H1 (cell line): ENCODE data around the gene TPSAB1. TPM values are rescaled to one million over a fixed set of nuclear protein-coding genes. Genes with fewer than 3 reads are reported as not detected.

Source experiments
- CHD7 ChIP-seq: fragments of 300-600 bp; sonication (generic); IDR thresholded peaks from 2 replicates; pipeline ENCODE4 v1.7.1; 2012; ENCODE audit warnings: low read length, moderate library complexity, mild to moderate bottlenecking, inconsistent platforms; ENCODE audit not compliant: insufficient replicate concordance
- FOSL1 ChIP-seq: IDR thresholded peaks from 2 replicates; pipeline ENCODE4 v1.6.1; 2011; ENCODE audit warnings: mild to moderate bottlenecking, low read depth, low read length, moderate library complexity; ENCODE audit not compliant: insufficient read depth
- POU5F1 ChIP-seq: IDR thresholded peaks from 2 replicates; pipeline ENCODE4 v1.6.1; 2011; ENCODE audit warnings: low read depth, mild to moderate bottlenecking, low read length, moderate library complexity
- polyA plus RNA-seq, 7 experiments: library from polyadenylated mRNA; depleted of rRNA in 3 of 7; stranded (reverse) in 5 of 7; unstranded in 2 of 7; fragments of >200 nt in 5 of 7; fragments of 200-250 nt in 2 of 7; gene quantifications; 1 replicate in 5 of 7; 2 replicates in 1 of 7; 4 replicates in 1 of 7; pipeline versions ENCODE4 v1.2.1 to v1.2.3, GENCODE V29; 2011 to 2013; ENCODE audit warnings: missing spikeins in 2 of 7, mixed read lengths in 2 of 7
- total RNA-seq: library from RNA; stranded (reverse); fragmentation: NEBNext Ultra II Directional; extraction: Animal tissue kit (Norgen Biotek cat#: 25700); gene quantifications from 2 replicates; pipeline ENCODE4 v1.2.1, GENCODE V29; 2021

Gene TPSAB1
- total and polyA plus RNA-seq, 2 of the 8 experiments (the other 6 are each of a cell fraction or from before 2014, with no cell fraction given), result 0.09 TPM; not detected in 1

GRCh38 chr16:1210461-1210860 is 30.0 kb upstream of the TPSAB1 start (continued):
- TF ChIP-seq CHD7 (no peak), POU5F1 (no peak), FOSL1 (no peak)
